GM15510 (cell line): ENCODE data around the gene CHRNA4.

Experiments used
- POLR2A ChIP-seq: IDR thresholded peaks from 3 replicates; pipeline ENCODE4 v1.6.1; 2011; ENCODE audit warnings: borderline replicate concordance; ENCODE audit not compliant: insufficient read length; ENCODE audit errors: extremely low read depth

The CHRNA4 gene

DNA sequence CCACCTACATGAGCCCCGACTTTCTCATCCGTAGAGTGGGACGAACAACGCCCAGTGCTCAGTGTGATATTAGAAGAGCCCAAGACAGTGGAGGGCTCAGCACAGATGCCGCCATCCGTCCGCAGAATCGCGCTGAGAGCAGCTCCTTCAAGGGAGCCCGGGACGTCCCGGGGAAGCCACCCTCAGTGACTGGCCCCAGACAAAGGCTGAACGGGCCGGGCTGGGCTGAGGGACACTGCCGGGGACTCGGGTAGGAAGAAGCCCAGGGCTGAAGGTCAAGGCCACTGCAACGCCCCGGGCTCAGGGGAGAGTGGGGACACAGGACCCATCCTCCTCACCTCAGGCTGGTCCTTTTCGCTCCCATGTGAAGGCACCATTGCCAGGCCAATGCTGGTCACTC lies 12.8 kb upstream of the CHRNA4 start:
- no peak for TF ChIP-seq POLR2A

DNA sequence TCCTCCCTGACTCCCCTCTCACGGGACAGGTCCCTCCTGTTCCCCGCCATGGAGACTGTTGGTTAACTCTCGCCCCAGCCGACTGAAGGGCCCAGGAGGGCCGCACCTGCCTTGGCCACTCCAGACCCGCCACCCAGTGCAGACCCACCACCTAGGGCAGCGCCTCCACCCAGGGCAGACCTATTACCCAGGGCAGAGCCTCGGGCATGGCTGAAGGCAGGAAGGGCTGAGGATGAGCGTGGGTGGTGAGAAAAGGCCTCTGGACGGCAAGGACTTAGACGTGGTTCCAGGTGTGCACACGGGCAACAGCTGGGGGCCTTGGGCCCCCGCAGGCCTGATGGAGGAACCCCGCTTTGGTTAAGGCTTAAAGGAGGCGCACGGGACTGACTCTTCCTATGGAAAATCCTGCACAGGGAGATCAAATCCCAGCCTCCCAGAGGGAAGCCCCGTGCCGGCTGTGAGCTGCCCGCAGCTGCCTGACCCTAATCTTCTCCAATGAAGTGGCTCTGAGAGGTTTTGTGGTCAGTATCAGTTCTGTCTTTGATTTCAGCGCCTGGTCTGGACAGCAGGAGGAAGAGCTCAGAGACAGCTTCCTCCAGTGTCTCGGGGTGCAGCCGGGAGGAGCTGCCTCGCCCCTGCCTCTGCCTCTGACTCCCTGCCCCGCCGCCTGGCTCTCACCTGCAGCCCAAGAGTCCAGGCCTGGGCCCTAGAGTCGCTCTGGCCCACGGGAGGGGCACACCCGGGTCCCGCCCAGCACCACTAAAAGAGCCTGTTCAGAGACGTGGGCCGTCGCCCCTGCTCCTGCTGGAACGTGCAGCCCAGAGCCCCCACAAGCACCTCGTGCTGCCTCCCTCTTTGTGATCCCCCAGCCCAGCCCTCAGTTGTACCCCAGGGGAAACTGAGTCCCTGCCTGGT lies 12.1 kb upstream of the CHRNA4 start:
- TF ChIP-seq POLR2A = no peak

DNA sequence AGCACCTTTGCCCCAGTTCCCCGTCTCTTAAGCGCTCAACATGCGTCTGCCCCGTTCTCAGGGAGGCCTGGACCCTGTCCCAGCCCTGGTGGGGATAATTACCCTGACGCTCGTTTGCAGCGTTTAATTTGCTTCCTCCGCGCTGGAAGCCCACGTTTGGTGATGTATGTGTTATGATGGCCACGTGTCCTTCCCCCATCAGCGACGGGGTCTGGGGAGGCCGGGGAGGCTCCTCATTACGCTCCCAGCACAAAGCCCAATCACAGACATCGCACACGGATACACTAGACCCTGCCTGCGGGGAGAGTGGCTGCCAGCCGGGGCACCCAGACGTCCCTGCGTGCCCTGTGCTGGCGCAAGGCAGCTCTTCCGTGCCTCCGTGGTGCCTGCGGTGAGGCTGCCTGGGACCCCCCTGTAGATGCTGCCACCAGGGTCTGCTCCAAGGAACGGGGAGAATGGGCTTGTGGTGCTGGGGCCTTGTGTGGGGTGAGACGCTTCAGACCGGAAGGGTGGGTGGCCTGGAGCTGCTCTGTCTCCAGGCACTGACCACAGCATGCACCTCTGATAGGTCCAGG lies 10.2 kb upstream of the CHRNA4 start:
- TF ChIP-seq POLR2A = no peak

DNA sequence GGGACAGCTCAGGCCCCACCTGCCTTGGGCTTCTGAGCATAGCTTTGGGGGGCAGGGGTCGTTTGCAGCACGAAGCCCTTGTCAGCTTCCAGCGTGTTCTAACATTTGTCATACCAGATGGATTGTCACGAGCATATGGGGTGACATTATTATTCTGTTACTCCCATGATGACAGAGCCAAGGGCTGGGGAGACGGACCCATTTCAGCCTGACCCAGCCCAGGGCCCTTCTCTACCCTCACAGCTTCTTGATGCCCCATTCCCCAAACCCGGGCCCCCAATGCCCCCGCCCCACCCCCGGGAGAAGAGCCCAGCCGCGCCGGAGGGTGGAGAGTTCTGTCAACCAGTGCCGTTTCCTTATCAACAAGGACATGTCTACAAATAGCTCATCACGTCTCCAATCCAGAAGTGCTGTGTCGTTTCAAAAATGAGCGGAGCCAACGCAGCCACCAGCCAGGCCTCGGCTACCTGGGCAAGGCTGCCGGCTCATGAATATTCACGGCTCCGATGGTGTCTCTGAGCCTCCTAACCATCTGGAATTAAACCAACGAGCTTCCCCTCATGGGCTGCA lies 9.6 kb upstream of the CHRNA4 start:
- no peak for TF ChIP-seq POLR2A

DNA sequence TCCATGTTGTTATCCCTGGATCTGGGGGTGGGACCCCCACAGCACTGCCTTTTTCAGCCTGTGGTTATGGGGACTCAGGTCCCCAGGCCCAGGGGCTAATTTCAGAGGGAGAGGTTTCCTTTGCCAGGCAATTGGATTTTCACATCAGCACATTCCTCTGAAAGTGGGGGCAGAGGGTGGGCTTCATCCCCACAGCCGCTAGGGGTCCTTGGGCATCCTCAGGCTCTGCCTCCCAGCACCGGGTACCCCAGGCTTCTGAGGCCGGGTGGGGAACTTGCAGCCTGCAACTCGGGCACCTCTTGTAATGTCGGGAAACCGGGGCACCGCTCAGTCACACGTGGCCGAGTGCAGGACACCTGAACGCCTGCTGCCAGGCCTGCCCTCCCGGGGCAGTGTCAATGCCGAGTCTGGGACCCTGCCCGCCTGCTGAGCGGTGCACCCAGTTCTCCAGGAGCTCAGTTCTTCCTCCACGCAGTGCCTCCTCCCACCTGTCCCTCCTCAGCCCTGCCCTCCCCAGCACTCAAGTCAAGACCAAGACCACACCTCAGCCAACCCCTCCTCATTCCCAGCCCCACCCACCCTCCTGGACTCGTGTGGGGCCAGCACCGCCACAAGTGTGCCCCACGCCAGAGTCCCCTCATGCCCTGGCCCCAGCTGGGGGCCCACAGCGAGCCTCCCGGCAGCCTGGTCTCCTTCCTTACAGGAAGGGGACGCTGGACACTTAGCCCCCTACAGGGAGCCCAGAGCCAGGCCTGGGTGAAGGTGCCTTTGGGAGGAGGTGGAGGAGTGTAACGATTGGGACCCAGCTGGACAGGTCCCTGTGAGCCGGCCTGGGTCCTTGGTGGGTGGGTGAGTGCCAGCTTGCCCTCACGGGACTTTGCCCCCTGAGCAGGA lies 8.8 kb upstream of the CHRNA4 start:
- no peak for TF ChIP-seq POLR2A

DNA sequence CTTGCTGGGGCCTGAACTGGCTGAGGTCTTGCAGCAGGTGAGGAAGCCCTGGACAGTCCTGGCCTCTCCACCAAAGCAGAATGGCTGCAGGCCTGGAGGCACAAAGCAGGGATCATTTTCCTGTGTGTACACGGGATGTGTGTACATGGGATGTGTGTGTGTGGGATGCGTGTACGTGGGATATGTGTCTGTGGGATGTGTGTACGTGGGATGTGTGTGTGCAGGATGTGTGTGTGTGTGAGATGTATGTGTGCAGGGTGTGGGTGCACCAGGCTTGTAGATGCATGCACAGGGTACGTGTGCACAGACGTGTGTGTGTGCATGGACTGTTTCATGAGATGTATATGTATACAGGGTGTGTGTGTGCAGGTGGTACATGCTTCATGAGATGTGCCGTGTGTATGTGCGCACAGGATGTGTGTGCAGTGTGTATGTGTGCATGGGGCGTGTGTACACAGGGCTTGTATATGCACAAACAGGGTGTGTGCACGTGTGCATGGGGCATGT lies 7.9 kb upstream of the CHRNA4 start:
- no peak for TF ChIP-seq POLR2A

DNA sequence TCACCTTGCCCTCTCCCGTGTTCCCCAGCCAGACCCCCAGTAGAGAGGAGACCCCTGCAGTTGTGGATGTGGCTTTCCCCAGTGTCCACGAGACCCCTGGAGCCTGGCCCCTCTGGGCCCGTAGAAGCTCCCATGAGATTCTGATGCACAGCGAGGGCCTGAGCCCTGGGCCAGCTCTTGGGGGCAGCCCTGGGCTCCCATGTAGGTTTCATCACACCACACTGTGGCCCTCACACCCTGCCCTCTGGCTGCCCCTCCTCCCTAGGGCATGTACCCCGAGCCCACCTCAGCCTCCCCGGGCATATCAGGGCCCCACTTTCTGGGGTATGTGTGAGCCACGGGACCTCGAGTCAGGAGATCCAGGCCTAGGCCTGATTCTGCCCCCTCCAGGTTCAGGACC lies 7.0 kb upstream of the CHRNA4 start:
- TF ChIP-seq POLR2A = no peak

DNA sequence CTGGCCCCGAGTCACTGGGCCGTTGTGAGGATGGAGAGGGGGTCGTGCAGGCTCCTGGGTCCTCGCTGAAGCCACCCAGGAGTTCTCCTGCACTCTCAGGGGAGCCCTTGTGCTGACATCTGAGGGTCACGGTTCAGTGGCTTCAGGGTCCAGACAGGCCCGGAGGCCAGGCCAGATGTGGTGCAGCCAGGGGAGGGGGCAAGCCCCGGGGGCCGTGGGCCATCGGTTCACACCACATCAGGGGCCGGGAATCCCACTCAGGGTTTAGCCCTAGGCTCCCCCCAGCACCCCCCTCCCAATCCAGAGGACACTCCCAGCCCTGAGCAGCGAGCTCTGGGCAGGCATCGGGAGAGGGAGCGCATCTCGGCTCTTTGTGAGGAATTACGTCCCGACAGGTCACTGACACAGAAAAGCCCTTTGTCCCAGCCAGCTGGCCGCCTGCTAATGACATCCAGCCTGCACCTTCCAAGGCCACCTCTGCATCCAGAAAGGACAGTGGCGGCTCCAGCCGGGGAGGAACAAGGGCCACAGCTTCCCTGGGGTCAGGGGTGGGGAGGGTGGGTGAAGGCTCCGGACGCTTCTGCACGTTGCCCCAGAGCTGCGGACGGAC lies 6.4 kb upstream of the CHRNA4 start:
- TF ChIP-seq POLR2A = no peak

DNA sequence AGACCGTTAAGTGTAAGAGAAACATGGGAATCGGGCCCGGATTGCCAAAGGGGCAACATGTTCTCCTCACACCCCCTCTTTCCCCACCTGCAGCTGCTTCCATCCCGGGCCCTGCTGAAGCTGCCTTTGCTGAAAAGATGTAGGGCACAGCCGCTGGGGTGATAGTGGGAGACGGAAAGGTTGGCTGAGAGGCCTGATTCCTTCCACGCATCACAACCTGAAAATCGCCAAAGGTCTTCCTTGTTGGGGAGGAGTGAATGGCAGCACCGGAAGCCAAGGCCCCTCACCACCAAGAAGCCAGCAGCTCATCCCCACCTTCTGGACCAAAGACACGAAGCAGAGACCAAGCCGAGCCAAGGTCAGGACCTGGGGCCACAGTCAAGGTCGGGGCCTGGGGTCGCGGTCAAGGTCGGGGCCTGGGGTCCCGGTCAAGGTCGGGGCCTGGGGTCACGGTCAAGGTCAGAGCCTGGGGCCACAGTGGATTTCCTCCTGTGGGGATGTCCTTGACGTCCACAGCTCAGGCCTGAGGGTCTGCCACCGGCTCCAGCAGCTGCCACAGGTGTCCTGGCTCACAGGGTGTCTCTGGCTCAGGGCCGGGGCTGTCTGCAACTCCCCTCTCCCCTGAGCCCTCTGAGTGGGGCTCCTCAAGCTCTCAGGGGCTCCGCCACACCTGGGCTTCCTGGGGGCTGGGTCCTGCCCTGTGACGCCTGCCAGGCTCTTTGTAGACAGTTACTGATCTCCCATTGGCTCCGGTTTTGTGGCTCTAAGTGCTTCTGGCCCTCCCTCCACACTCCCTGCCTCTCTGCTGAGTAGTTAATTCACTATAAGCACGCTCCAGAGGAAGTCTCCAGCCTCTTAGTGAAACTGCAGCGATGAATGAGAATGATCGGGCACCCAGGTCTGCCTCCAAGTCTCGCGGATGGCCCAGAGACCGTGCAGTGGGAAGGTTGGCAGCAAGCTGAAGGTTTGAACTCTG lies 5.5 kb upstream of the CHRNA4 start:
- TF ChIP-seq POLR2A = no peak

DNA sequence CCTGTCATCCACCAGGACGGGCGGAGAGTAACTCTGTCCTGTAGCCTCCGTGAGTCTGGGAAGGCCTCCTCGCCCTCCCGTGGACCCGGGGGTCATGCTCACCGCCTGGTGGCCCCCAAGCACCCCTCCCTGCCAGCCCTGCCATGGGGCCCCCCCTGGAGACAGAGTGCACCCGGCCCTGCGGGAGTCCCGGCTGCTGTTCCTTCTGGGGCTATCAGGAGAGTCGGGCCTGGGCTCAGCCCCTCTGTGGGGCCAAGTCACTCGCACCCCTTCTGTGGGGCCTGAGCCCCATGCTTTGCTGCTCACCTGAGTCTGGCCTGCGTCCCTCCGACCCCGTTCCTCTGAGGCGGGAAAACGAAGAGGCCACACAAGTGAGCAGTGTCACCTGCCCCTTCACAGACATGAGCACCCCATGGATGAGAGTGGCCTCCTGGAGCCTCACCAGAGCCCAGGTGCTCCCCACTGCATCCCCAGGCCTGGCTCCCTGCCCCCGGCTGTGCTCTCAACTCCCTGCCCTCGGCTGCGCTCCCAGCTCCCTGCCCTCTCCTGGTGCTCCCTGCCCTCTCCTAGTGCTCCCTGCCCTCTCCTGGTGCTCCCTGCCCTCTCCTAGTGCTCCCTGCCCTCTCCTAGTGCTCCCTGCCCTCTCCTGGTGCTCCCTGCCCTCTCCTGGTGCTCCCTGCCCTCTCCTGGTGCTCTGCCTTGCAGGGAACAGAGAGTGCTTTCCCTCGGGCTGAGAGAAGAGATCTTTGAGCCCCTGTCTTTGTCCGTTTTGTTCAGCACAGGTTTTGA lies 4.6 kb upstream of the CHRNA4 start:
- no peak for TF ChIP-seq POLR2A

DNA sequence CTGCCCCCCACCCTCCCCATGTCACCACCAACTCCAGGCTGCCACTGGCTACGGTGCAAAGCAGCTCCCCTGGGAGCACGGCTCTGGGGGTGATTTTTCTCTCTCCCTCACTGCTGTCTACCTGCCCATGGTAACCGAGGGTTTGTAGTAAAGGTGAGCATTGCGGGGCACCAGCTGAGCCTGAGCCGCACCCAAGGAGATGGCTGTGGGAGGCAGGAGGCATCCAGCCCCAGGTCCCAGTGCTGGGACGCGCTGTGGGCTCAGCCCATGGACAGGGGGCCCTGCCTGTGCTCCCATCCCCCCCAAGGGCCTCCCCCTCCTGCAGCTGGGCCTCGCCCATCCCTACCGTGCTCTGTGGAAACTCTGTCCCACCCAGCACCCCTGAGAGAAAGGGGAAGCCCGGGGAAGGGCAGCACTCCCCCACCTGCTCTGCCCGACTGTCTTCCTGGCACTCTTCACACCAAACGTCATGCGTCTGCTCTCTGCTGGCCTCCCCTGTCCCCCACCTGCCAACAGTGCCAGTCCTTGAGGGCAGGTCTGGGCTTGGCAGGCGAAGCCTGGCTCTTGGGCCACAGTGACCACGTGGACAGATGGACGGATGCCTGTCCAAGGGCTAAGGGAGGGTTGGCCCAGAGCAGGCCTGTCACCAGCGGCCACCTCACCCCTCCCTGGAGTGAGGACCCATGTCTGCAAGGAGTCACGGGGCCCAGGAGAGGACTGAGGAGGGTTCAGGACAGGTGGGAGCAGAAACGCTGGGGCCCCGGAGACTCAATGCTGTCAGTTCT lies 3.8 kb upstream of the CHRNA4 start:
- no peak for TF ChIP-seq POLR2A
